HEK293 (cell line): Measurements from ENCODE around the gene ENOX2.

Experiments
- KLF16 ChIP-seq: fragments of 450-650 bp; formaldehyde crosslinking; IDR thresholded peaks from 2 replicates; pipeline ENCODE4 v1.5.1; 2017; ENCODE audit warnings: missing biosample characterization, missing genetic modification characterization
- SALL2 ChIP-seq: fragments of 450-650 bp; formaldehyde crosslinking; IDR thresholded peaks from 2 replicates; pipeline ENCODE4 v1.5.0; 2017; ENCODE audit warnings: missing biosample characterization, mild to moderate bottlenecking, missing genetic modification characterization, borderline replicate concordance
- TCF7L2 ChIP-seq: IDR thresholded peaks from 2 replicates; pipeline ENCODE4 v1.6.1; 2011; ENCODE audit warnings: low read depth, mild to moderate bottlenecking, inconsistent platforms, low read length, moderate library complexity, borderline replicate concordance
- ZNF175 ChIP-seq: fragments of 450-650 bp; formaldehyde crosslinking; IDR thresholded peaks from 2 replicates; pipeline ENCODE4 v1.5.1; 2016; ENCODE audit warnings: missing biosample characterization, missing genetic modification characterization
- ZNF184 ChIP-seq: fragments of 450-650 bp; IDR thresholded peaks from 2 replicates; pipeline ENCODE4 v1.5.1; 2018; ENCODE audit warnings: missing biosample characterization, mild to moderate bottlenecking, missing genetic modification characterization
- ZNF2 ChIP-seq: fragments of 450-650 bp; formaldehyde crosslinking; IDR thresholded peaks from 2 replicates; pipeline ENCODE4 v1.5.1; 2016; ENCODE audit warnings: missing biosample characterization, missing genetic modification characterization
- ZNF544 ChIP-seq: fragments of 450-650 bp; formaldehyde crosslinking; IDR thresholded peaks from 2 replicates; pipeline ENCODE4 v1.5.0; 2017; ENCODE audit warnings: missing biosample characterization, missing genetic modification characterization
- ZNF560 ChIP-seq: fragments of 450-650 bp; formaldehyde crosslinking; IDR thresholded peaks from 2 replicates; pipeline ENCODE4 v1.5.1; 2017; ENCODE audit warnings: missing biosample characterization, missing genetic modification characterization, borderline replicate concordance
- ZNF792 ChIP-seq: fragments of 450-650 bp; formaldehyde crosslinking; IDR thresholded peaks from 2 replicates; pipeline ENCODE4 v1.5.1; 2016; ENCODE audit warnings: missing biosample characterization, missing genetic modification characterization
- TF ChIP-seq, protein P1 (sequence below): fragments of 450-650 bp; formaldehyde crosslinking; IDR thresholded peaks from 2 replicates; pipeline ENCODE4 v1.5.1; 2016; ENCODE audit warnings: missing biosample characterization, missing genetic modification characterization
- TF ChIP-seq, protein P2 (sequence below): fragments of 450-650 bp; formaldehyde crosslinking; IDR thresholded peaks from 2 replicates; pipeline ENCODE4 v1.5.1; 2016; ENCODE audit warnings: missing biosample characterization, missing genetic modification characterization
- TF ChIP-seq, protein P3 (sequence below): IDR thresholded peaks from 2 replicates; pipeline ENCODE4 v1.6.1; 2011; ENCODE audit warnings: mild to moderate bottlenecking, low read depth, low read length, borderline replicate concordance

DNA sequence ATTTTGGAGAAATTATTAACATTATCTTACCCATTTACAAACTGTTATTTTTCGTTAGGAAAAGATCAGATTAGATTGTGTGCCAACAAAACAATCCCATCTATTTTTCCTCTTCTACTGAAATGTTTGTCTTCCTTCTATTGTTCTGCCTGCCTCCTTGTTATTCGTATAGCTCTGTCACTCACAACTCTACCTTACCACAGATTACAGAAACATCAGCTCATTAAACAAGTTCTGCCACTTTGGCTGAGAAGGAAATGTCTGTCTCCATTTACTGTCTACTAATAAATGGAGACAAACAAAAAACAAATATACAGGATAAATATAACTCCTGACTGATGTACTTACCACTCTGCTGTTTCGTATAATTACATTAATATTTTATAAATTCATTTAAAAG, 211.4 kb downstream of the ENOX2 start:
- TF ChIP-seq, protein P1, sequence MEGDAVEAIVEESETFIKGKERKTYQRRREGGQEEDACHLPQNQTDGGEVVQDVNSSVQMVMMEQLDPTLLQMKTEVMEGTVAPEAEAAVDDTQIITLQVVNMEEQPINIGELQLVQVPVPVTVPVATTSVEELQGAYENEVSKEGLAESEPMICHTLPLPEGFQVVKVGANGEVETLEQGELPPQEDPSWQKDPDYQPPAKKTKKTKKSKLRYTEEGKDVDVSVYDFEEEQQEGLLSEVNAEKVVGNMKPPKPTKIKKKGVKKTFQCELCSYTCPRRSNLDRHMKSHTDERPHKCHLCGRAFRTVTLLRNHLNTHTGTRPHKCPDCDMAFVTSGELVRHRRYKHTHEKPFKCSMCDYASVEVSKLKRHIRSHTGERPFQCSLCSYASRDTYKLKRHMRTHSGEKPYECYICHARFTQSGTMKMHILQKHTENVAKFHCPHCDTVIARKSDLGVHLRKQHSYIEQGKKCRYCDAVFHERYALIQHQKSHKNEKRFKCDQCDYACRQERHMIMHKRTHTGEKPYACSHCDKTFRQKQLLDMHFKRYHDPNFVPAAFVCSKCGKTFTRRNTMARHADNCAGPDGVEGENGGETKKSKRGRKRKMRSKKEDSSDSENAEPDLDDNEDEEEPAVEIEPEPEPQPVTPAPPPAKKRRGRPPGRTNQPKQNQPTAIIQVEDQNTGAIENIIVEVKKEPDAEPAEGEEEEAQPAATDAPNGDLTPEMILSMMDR = no peak
- TF ChIP-seq ZNF184 (tag by site-specific recombination) = no peak
- no peak for TF ChIP-seq ZNF544 (tag by site-specific recombination)
- TF ChIP-seq KLF16 = no peak
- TF ChIP-seq TCF7L2 = no peak
- no peak for TF ChIP-seq SALL2 (tag by site-specific recombination)
- TF ChIP-seq ZNF560 (tag by site-specific recombination) = no peak
- TF ChIP-seq ZNF175 (tag by site-specific recombination) = no peak
- TF ChIP-seq ZNF792 = no peak
- TF ChIP-seq, protein P2, sequence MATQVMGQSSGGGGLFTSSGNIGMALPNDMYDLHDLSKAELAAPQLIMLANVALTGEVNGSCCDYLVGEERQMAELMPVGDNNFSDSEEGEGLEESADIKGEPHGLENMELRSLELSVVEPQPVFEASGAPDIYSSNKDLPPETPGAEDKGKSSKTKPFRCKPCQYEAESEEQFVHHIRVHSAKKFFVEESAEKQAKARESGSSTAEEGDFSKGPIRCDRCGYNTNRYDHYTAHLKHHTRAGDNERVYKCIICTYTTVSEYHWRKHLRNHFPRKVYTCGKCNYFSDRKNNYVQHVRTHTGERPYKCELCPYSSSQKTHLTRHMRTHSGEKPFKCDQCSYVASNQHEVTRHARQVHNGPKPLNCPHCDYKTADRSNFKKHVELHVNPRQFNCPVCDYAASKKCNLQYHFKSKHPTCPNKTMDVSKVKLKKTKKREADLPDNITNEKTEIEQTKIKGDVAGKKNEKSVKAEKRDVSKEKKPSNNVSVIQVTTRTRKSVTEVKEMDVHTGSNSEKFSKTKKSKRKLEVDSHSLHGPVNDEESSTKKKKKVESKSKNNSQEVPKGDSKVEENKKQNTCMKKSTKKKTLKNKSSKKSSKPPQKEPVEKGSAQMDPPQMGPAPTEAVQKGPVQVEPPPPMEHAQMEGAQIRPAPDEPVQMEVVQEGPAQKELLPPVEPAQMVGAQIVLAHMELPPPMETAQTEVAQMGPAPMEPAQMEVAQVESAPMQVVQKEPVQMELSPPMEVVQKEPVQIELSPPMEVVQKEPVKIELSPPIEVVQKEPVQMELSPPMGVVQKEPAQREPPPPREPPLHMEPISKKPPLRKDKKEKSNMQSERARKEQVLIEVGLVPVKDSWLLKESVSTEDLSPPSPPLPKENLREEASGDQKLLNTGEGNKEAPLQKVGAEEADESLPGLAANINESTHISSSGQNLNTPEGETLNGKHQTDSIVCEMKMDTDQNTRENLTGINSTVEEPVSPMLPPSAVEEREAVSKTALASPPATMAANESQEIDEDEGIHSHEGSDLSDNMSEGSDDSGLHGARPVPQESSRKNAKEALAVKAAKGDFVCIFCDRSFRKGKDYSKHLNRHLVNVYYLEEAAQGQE (tag by site-specific recombination) = no peak
- TF ChIP-seq, protein P3, sequence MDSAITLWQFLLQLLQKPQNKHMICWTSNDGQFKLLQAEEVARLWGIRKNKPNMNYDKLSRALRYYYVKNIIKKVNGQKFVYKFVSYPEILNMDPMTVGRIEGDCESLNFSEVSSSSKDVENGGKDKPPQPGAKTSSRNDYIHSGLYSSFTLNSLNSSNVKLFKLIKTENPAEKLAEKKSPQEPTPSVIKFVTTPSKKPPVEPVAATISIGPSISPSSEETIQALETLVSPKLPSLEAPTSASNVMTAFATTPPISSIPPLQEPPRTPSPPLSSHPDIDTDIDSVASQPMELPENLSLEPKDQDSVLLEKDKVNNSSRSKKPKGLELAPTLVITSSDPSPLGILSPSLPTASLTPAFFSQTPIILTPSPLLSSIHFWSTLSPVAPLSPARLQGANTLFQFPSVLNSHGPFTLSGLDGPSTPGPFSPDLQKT = no peak
- TF ChIP-seq ZNF2 (tag by site-specific recombination) = no peak
